Activated CD4-positive, alpha-beta T cell treated with anti-CD3 and anti-CD28 coated beads for 36 hours (primary cell): ENCODE results near the gene EIPR1. TPM values are rescaled to one million over a fixed set of nuclear protein-coding genes. Genes with fewer than 3 reads are reported as not detected.

Source experiments
- ATAC-seq: fragments of 200-7000 bp; cut with Tn5 transposase; one replicate; pipeline ENCODE4 v1.10.0; 2021; ENCODE audit warnings: mild to moderate bottlenecking, moderate library complexity
- CTCF ChIA-PET: fragments of 350-600 bp; sonication (Branson Sonifier 250); formaldehyde crosslinking; loops from one replicate; lab custom pipeline; 2021; ENCODE audit warnings: antibody characterized with exemption; lab: Charles Lee
- POLR2A ChIA-PET: fragments of 350-600 bp; sonication (Branson Sonifier 250); formaldehyde crosslinking; loops from one replicate; lab custom pipeline; 2021; ENCODE audit warnings: antibody characterized with exemption, inconsistent platforms; lab: Charles Lee
- DNase-seq: peaks from one replicate; pipeline ENCODE4 v3.0.0-alpha.2; 2020
- H3K27ac Mint-ChIP-seq: one replicate; pipeline ENCODE4 v1.8.0; 2021; ENCODE audit warnings: mixed read lengths
- H3K27me3 Mint-ChIP-seq: one replicate; pipeline ENCODE4 v1.8.0; 2021; ENCODE audit warnings: mixed read lengths
- H3K36me3 Mint-ChIP-seq: one replicate; pipeline ENCODE4 v1.8.0; 2021; ENCODE audit warnings: low read depth, mixed read lengths
- H3K4me1 Mint-ChIP-seq: one replicate; pipeline ENCODE4 v1.8.0; 2021; ENCODE audit warnings: mixed read lengths
- H3K4me3 Mint-ChIP-seq: one replicate; pipeline ENCODE4 v1.8.0; 2021; ENCODE audit warnings: mild to moderate bottlenecking, moderate library complexity, mixed read lengths
- H3K9me3 Mint-ChIP-seq: one replicate; pipeline ENCODE4 v1.8.0; 2021; ENCODE audit warnings: low read depth, mixed read lengths
- intact Hi-C, 2 experiments: fragments of 100-400 bp; cut with DNase I in 1 of 2; cut with micrococcal nuclease in 1 of 2; formaldehyde crosslinking; loops; one replicate each; pipeline versions ENCODE4 v1.14.2 to v1.15.1; 2022 to 2024; cut with DNase I, micrococcal nuclease
- total RNA-seq, 2 experiments: library from RNA; stranded (reverse); gene quantifications; one replicate each; pipeline ENCODE4 v1.2.3, GENCODE V29; 2021

The EIPR1 gene
- total RNA-seq, 2 experiments from 2014 or later = 38.6 to 58.2 TPM

DNA sequence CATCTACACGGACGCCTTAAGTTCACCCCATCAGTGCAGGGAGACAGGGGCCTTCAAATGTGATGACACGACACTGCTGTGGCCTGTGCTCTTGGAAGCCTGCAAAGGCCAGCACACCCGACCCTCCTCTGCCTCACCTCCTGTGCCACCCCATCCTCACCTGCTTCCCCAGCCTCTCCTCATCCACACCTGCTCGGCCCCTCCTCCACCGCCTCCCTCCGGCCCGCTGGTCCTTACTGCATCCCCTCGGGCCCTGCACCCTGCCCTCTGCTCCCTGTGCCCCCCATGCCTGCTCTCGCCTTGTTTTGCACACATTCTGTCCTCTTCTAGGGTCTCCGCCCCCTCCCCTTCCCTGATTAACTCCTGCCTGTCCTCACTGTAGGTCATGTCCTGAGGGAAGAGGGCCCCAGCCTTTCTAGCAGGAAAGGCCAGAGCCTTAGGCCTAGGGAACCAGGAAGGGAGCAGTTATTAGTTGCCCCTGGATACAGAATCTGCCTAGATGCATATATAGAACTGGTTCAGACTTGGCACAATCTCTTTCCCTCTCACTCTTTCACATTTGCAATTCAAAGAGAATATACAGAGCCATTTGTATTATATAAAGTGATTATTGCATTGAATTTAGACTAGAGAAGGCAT, 41.3 kb upstream of the EIPR1 start:
- ATAC-seq = no peak

GRCh38 chr2:3414133-3414860, 36.7 kb upstream of the EIPR1 start:
- no peak overlapping the region for H3K27ac Mint-ChIP-seq
- H3K27me3 Mint-ChIP-seq = no peaks in the 10 kb centered on the region
- CTCF ChIA-PET = interaction anchor here (0.5 to 1.7 kb wide), 2 partner anchors 10 to 1101 kb away, joined by 4 to 10 read pairs; no protein-coding TSS in a partner anchor
- peaks cover 6% of the 10 kb centered on the region for H3K4me1 Mint-ChIP-seq
- DNase-seq (no peak), ATAC-seq (no peak)
- POLR2A ChIA-PET = no interaction called here
- H3K36me3 Mint-ChIP-seq = peaks cover 24% of the 10 kb centered on the region
- H3K9me3 Mint-ChIP-seq = no peaks in the 10 kb centered on the region
- intact Hi-C loops = no loop called here
- no peak overlapping the region for H3K4me3 Mint-ChIP-seq

More for the DNA sequence above, 41.3 kb upstream of the EIPR1 start:
- H3K27ac Mint-ChIP-seq = no peak overlapping the region
- no peak for DNase-seq
- H3K27me3 Mint-ChIP-seq = no peaks in the 10 kb centered on the region
- intact Hi-C loops = no loop called here
- POLR2A ChIA-PET = no interaction called here
- peaks cover 35% of the 10 kb centered on the region for H3K36me3 Mint-ChIP-seq
- no peaks in the 10 kb centered on the region for H3K9me3 Mint-ChIP-seq
- CTCF ChIA-PET = interaction anchor here (1.0 kb wide), 1 partner anchor 11 kb away, joined by 3 read pairs; no protein-coding TSS in a partner anchor
- no peak overlapping the region for H3K4me3 Mint-ChIP-seq
- H3K4me1 Mint-ChIP-seq = no peaks in the 10 kb centered on the region

DNA sequence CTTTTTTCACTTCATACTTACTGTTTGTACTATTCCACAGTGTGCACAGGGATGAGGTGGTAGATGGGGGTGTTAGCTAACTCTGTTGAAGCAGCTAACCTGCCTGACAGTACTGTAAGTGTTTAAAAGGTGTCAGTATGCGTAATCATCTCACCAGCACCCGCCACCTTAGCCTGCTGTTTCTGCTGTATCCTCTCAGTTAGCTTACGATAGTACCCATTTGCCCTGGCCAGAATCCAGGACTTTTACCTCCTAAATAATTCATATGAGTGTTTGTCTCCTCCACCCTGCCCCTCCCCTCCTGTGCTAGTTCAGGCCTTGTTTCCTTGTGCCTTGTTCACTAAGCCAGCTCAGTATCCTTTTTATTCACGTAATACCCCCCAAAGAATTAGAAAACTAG, 36.1 kb upstream of the EIPR1 start:
- intact Hi-C loops = no loop called here
- POLR2A ChIA-PET = no interaction called here
- H3K27me3 Mint-ChIP-seq = no peaks in the 10 kb centered on the region
- ATAC-seq (no peak), DNase-seq (no peak)
- peaks cover 6% of the 10 kb centered on the region for H3K4me1 Mint-ChIP-seq
- no peak overlapping the region for H3K27ac Mint-ChIP-seq
- no peaks in the 10 kb centered on the region for H3K9me3 Mint-ChIP-seq
- no peak overlapping the region for H3K4me3 Mint-ChIP-seq
- CTCF ChIA-PET = interaction anchor here (0.5 to 1.7 kb wide), 3 partner anchors 9 to 1100 kb away, joined by 4 to 10 read pairs (median 7); no protein-coding TSS in a partner anchor
- peaks cover 27% of the 10 kb centered on the region for H3K36me3 Mint-ChIP-seq

GRCh38 chr2:3411103-3411502, 33.5 kb upstream of the EIPR1 start:
- Mint-ChIP-seq H3K27ac (no peak overlapping the region), H3K36me3 (peaks cover 25% of the 10 kb centered on the region), H3K4me3 (no peak overlapping the region), H3K27me3 (no peaks in the 10 kb centered on the region), H3K4me1 (peaks cover 6% of the 10 kb centered on the region), H3K9me3 (no peaks in the 10 kb centered on the region)
- DNase-seq = no peak
- no peak for ATAC-seq
- intact Hi-C loops = no loop called here
- POLR2A ChIA-PET = no interaction called here
- CTCF ChIA-PET = no interaction called here

GRCh38 chr2:3409627-3410170, 32.1 kb upstream of the EIPR1 start:
- Mint-ChIP-seq H3K4me3 (no peak overlapping the region), H3K27ac (no peak overlapping the region), H3K27me3 (no peaks in the 10 kb centered on the region), H3K36me3 (peaks cover 21% of the 10 kb centered on the region), H3K4me1 (peaks cover 6% of the 10 kb centered on the region), H3K9me3 (no peaks in the 10 kb centered on the region)
- DNase-seq (no peak), ATAC-seq (no peak)
- CTCF ChIA-PET = no interaction called here
- POLR2A ChIA-PET = no interaction called here
- intact Hi-C loops = no loop called here

DNA sequence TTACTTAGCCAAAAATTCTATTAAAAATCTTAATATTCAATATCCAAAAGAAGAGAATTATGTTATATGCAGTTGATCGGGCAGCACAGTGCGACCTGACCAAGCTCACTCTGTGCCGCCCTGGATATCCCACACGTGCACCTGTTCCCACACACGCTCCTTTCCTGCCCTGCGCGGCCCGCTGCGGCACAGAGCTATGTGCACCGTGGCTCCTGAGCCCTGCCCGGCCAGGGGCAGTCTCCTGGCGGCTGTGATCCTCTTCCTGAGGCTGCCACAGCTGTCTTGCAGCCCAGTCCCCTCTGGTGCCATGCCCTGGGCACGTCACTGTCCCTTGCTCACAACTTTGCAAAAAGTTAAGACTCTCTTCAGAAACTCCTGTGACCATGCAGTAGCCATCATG, 31.2 kb upstream of the EIPR1 start:
- Mint-ChIP-seq H3K9me3 (no peaks in the 10 kb centered on the region), H3K4me3 (no peak overlapping the region), H3K27ac (no peak overlapping the region), H3K4me1 (peaks cover 6% of the 10 kb centered on the region), H3K36me3 (peaks cover 25% of the 10 kb centered on the region), H3K27me3 (no peaks in the 10 kb centered on the region)
- ChIA-PET CTCF (no interaction called here), POLR2A (no interaction called here)
- intact Hi-C loops = no loop called here
- ATAC-seq (no peak), DNase-seq (no peak)

DNA sequence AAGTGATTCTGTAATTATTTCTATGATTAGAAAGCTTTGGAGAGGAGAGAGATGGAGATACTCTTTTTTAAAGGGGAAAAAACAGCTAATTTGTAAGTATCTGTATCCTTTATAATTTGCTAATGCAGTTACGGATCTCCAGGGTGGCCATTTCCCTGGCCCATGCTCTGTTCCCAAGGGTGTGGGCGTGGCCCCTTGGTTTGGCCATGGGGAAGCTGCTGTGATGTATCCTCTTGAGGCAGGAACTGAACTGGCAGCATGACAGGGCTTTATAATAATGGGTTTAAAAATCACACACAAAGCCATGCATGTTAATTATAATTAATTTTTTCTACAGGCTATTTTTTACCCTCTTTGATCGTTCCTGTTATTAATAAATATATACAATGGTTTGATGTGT, 28.9 kb upstream of the EIPR1 start:
- ChIA-PET POLR2A (no interaction called here), CTCF (interaction anchor here (3.0 kb wide), 1 partner anchor 18 kb away, joined by 14 read pairs; no protein-coding TSS in a partner anchor)
- H3K9me3 Mint-ChIP-seq = no peaks in the 10 kb centered on the region
- H3K4me3 Mint-ChIP-seq = no peak overlapping the region
- ATAC-seq (no peak), DNase-seq (no peak)
- no peak overlapping the region for H3K27ac Mint-ChIP-seq
- peaks cover 33% of the 10 kb centered on the region for H3K36me3 Mint-ChIP-seq
- no peaks in the 10 kb centered on the region for H3K27me3 Mint-ChIP-seq
- H3K4me1 Mint-ChIP-seq = peaks cover 6% of the 10 kb centered on the region
- intact Hi-C loops = no loop called here

- ATAC-seq (no peak), DNase-seq (no peak)
- Mint-ChIP-seq H3K36me3 (peaks cover 35% of the 10 kb centered on the region), H3K27me3 (no peaks in the 10 kb centered on the region), H3K27ac (peak overlapping the region; percentile 34), H3K4me1 (peaks cover 5% of the 10 kb centered on the region), H3K4me3 (no peak overlapping the region), H3K9me3 (no peaks in the 10 kb centered on the region)
- CTCF ChIA-PET = interaction anchor here (3.0 kb wide), 1 partner anchor 18 kb away, joined by 14 read pairs; no protein-coding TSS in a partner anchor
- intact Hi-C loops = no loop called here
- POLR2A ChIA-PET = interaction anchor here (0.6 kb wide), 1 partner anchor 13 kb away, joined by 6 read pairs; no protein-coding TSS in a partner anchor
These were observed 28.3 kb upstream of the EIPR1 start for GRCh38 chr2:3405876-3406275.

- H3K27me3 Mint-ChIP-seq = no peaks in the 10 kb centered on the region
- no peak overlapping the region for H3K4me3 Mint-ChIP-seq
- CTCF ChIA-PET = interaction anchor here (3.0 kb wide), 1 partner anchor 19 kb away, joined by 14 read pairs; no protein-coding TSS in a partner anchor
- POLR2A ChIA-PET = interaction anchor here (0.6 kb wide), 1 partner anchor 12 kb away, joined by 6 read pairs; no protein-coding TSS in a partner anchor
- no peaks in the 10 kb centered on the region for H3K9me3 Mint-ChIP-seq
- H3K4me1 Mint-ChIP-seq = peaks cover 5% of the 10 kb centered on the region
- ATAC-seq (no peak), DNase-seq (no peak)
- peaks cover 37% of the 10 kb centered on the region for H3K36me3 Mint-ChIP-seq
- intact Hi-C loops = no loop called here
- no peak overlapping the region for H3K27ac Mint-ChIP-seq
These were observed 27.7 kb upstream of the EIPR1 start for GRCh38 chr2:3405307-3405706.

DNA sequence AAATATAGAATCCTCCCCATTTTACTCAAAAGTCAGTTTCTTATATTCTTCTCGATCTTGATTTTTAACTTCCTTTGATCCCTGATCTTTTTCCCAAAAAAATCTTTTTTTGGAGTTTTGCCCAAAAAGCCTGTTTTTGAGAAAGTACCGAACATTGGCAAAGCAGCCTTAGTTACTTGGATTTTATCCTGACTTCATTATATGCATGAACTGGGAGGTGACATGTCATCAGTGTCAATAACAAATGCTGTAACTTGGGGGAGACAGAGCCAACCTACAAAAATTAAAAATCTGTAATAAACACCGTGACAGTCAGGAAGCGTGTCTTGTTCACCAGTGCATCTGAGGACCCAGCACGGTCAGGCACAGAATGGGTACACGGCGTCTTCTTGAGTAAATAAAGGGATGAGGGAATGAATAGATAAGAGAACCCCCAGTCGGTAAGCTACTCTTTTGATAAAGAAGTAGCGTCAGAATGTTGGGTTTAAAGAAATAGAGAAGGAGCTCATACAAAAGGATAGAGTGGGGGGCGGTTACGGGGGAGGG, 26.8 kb upstream of the EIPR1 start:
- ChIA-PET CTCF (interaction anchor here (3.0 kb wide), 1 partner anchor 20 kb away, joined by 14 read pairs; no protein-coding TSS in a partner anchor), POLR2A (no interaction called here)
- Mint-ChIP-seq H3K4me3 (no peak overlapping the region), H3K27me3 (no peaks in the 10 kb centered on the region), H3K9me3 (no peaks in the 10 kb centered on the region), H3K36me3 (peaks cover 36% of the 10 kb centered on the region), H3K4me1 (no peaks in the 10 kb centered on the region), H3K27ac (no peak overlapping the region)
- intact Hi-C loops = no loop called here
- DNase-seq (no peak), ATAC-seq (no peak)

DNA sequence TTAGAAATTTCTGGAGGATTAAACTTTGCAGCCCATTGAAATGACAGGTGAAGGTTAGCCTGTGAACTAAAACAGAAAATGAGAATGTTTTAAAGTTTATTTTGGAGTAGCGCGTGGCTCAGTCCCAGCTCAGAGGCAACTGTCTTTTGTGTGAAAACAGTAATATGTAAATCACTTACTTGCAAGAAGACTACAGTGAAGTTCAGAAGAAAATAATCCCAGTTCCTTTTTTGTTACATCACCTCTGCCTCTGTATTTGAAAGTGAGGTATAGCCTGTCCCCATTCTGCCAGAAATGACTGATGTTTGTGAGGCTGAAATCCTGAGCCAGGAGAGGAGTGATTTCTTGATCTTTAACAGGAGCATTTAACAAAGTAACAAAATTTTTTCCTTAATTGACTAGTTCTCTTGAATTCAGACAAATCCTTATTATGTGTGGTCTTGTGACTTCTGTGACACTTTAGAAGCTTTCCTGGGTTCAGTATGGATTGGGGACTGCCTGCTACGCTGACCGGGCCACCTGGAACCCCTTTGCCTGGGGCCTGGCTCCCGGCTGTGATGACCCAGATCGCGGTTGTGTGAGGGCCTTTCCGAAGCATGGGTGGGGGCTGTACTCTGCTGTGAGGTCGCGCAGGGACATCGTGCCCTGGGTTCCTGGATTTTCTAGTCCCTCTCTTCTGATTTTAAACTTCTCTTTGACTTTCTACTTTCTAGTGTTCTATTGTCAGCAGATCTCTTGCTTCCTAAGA, 26.1 kb upstream of the EIPR1 start:
- no peak for ATAC-seq
- no peak overlapping the region for H3K4me3 Mint-ChIP-seq
- no peak for DNase-seq
- CTCF ChIA-PET = interaction anchor here (2.5 kb wide), 1 partner anchor 20 kb away, joined by 9 read pairs; no protein-coding TSS in a partner anchor
- no peaks in the 10 kb centered on the region for H3K9me3 Mint-ChIP-seq
- H3K27me3 Mint-ChIP-seq = no peaks in the 10 kb centered on the region
- H3K36me3 Mint-ChIP-seq = peaks cover 35% of the 10 kb centered on the region
- intact Hi-C loops = no loop called here
- H3K27ac Mint-ChIP-seq = no peak overlapping the region
- POLR2A ChIA-PET = no interaction called here
- H3K4me1 Mint-ChIP-seq = no peaks in the 10 kb centered on the region
